GM19468 (cell line): ENCODE data around the gene AHSG.
"Not testable (repeated sequence)": the region's sequence is repeated elsewhere in the genome, so short reads cannot be mapped to it uniquely, and the experiment has no call there.

Source experiments
- ATAC-seq: cut with Tn5 transposase; IDR thresholded peaks from one replicate; pipeline ENCODE4 v1.9.1; 2021; ENCODE audit warnings: mild to moderate bottlenecking, moderate library complexity, moderate number of reproducible peaks; ENCODE audit not compliant: unreplicated experiment; ENCODE audit errors: extremely low read depth

Gene AHSG

GRCh38 chr3:186614597-186615483, 2.0 kb downstream of the AHSG start:
- ATAC-seq, result no peak

DNA sequence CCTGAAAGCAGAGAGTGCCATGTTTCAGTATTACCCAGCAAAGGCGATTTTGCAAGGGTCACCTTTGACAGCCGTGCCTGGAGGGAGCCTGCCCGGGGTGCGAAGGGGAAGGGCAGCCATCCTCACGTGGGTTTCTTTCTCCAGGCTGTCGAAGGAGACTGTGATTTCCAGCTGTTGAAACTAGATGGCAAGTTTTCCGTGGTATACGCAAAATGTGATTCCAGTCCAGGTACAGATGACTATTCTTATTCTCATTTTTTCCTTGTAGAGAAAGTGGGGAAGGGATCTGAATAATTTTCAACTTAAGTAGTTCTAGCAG, 3.4 kb downstream of the AHSG start:
- no peak for ATAC-seq

GRCh38 chr3:186617036-186617946, 4.4 kb downstream of the AHSG start:
- ATAC-seq, result no peak

DNA sequence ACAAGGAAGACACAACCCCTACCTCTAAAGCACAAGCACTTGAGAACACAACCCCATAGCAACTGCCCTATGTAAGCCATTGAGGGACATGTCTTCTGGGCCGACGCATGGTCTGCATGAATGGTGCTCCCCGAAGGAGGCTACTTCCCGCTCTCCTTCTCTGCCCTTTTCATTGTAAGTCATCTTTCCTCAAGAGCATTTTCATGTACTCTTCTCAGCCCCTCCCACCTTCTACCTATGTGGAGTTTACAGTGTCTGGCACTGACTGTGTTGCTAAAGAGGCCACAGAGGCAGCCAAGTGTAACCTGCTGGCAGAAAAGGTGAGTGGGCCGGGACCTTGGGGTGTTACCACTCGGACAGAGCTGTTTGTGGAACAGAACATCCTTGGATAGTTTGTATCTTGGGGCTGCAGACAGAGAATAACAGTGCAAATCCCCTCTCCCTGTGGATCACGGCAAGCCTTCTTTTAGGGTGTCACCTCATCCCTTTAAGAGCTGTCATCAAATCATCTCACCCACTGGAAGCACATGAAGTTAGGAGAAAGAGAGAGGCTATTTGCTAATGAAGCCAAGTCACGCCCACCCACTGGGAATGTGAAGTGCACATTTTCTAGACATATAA, 5.6 kb downstream of the AHSG start:
- ATAC-seq, result no peak

DNA sequence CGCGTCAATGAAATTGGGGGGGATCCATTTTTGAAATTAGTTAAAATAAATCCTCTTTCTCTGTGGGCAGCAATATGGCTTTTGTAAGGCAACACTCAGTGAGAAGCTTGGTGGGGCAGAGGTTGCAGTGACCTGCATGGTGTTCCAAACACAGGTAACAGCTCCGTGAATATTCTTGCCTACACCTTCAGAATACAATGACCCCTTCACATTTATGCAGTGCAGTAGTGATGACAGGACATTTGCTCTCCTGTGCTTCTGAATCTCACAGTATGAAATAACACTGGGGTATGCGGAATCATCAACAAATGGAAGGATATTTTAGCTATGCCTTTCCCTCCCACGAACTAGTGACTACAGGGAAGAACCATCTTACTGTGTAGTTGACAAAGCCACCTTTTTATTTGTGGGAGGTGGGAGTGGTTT, 6.9 kb downstream of the AHSG start:
- ATAC-seq, result no peak

DNA sequence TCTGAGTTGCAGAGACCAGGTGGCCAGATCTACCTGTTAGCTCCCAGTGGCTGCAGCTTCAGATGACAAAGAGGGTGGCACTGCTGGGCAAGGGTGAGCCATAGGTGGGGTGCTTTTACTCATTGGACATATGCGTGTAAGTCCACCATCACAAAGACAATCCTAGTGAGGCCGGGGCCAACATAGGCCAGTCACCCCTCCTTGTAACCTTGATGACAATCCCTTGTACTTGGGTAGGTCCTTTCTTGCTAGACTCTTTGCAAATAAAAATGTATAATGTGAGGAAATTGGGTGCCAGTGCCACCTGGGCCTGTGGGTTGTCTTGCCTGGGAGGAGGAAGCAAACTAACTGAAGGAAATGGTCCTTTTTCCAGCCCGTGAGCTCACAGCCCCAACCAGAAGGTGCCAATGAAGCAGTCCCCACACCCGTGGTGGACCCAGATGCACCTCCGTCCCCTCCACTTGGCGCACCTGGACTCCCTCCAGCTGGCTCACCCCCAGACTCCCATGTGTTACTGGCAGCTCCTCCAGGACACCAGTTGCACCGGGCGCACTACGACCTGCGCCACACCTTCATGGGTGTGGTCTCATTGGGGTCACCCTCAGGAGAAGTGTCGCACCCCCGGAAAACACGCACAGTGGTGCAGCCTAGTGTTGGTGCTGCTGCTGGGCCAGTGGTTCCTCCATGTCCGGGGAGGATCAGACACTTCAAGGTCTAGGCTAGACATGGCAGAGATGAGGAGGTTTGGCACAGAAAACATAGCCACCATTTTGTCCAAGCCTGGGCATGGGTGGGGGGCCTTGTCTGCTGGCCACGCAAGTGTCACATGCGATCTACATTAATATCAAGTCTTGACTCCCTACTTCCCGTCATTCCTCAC, 7.6 kb downstream of the AHSG start:
- no peak for ATAC-seq

GRCh38 chr3:186621894-186622650, 9.2 kb downstream of the AHSG start:
- ATAC-seq, result no peak

DNA sequence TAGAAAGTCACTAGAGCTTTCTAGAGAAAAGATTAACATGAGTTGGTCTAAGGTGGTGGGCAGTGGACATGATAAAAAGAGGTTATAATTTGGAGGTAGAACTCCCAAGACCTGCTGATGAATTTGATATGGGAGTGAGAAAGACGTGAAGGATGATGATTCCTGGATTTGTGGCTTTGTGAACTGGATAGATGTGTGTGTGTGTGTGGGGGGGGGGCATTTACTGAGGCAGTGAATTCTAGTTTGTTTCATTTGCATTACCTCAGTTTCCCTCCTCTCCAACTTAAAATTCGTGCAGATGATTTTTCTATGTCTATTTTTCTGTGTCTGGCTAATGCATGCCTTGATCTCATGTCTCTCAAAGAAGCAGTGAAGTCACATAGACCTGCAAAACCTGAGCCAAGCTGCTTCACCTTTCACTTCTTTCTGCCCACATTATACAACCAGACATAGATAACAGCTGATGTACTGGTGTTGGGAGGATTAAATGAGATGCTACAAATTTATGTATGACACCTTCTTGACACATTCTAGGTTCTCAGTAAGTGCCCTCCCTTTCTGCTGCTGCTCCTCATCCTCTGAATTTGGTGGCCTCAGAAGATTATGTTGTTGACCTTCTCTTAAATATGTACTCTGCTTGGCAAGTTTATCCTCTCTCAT, 9.9 kb downstream of the AHSG start:
- ATAC-seq, result no peak

GRCh38 chr3:186624598-186624997, 11.7 kb downstream of the AHSG start:
- ATAC-seq, result no peak

DNA sequence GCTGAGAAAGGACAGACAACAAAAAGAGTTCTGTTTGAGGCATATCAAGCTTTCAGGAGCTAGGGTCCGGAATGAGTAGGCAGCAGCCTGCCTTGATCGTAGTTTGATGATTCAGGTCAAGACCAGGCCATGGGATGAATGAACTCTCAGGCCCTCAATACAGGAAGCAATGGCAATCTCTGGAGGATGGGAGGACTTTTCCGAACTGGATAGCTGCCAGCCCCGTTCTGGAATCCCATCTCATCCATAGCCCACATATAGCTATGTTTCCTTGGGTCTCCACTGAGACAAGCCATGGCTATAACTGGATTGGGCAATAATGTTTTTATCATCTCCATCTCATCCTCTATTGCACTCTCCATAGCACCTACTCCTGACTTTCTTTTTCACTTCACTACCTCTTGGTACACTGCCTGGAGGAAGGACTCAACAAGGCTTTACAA, 12.8 kb downstream of the AHSG start:
- ATAC-seq, result no peak

DNA sequence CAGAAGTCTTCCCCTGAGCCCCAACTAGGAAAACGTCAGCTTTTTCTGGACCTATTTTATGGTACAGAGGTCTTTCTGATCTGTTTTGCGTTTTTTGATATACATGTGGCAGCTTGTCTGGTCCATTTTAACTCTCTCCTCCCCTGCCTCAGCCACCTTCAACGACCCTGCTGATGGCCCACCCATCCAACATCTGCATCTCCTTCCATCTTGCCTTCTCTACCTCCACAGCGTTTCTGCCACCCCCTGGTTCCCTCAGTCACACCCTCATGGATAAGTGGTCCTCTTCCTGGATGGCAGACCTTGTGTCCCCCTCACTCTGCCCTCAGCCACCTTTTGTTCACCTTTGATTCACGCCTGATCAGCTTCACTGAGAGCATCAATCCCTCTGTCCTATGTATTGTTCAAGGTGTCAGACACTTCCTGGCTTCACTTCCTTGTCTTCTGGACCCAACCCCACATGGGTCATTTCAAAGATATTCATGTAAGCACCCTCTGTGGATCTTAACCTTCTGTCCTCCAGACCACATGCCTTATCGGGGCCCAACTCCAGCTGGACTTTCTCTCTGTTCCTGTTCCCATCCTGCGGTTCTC, 13.5 kb downstream of the AHSG start:
- ATAC-seq, result no peak

DNA sequence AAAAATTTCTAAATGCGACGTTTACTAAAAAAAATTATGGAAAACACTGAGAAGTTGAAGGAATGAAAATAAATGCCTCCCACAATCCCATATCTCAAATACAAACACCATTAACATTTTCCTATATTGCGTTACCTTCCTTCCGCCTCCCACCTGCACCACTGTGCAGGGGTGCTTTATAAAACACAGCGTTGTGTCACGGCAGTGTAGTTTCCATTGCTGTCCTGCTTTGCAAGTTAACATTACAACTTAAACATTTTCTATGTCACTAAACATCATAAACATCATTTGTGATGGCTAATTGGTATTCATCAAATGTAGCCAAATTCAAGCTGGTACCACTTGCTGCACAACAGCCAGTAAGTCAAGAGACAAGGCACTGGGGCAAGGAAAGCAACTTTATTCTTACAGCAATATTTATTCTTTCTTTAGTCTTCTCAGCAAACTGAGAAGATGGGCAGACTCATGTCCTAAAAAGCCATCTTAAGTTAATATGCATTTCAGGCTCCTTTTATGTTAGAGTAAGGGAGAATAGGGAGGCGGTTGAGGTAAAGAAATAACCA, 15.1 kb downstream of the AHSG start:
- no peak for ATAC-seq

DNA sequence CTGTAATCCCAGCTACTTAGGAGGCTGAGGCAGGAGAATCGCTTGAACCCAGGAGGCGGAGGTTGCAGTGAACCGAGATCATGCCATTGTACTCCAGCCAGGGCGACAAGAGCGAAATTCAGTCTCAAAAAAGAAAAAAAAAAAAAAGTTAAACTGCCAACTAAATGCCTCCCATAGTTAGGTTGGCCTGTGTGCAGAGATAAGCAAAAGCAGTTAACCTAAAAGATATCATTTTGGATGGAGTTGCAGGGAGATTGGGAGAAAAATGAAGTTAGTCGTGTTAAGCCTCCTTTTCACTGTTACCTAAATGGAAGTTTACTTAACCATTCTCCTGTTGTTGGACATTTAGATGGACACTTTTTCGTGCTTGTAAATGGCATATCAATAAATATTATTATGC, 15.9 kb downstream of the AHSG start:
- no peak for ATAC-seq

GRCh38 chr3:186630950-186631641, 18.2 kb downstream of the AHSG start:
- ATAC-seq, result no peak

DNA sequence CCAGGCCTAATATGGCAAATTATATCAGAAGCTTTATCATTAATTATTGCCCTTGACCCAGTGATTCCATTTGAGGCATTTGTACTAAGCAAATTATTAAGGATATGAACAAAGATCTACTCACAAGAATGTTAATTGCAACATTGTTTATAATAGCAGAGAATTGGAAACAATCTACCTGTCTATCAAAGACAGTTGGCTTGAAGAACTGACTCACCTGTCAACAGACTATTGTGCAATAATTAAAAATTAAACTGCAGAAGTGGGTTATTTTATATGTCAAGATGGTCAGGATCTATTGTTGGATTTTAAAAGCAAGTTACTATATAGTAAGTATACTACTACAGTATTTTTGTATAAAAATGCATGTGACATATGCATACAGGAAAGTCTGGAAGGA, 20.6 kb downstream of the AHSG start:
- ATAC-seq, result no peak

DNA sequence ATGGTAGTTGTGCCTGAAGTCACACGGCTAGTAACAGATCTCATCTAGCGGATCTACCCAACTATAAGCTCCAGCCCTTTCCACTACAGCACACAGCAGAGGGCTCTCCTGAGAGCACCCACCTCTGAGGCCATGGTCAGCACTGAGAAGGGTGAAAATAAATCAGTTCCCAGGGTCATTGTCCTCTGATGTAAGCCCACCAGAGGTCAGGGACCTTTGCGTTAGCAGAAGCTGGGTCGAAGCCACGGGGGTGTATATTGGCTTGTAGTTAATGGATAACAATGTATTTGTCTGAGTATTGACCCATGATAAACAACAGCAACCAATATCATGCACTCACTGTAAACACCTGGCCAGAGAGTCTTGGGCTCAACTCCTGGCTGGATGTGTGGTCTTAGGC, 21.3 kb downstream of the AHSG start:
- not testable (repeated sequence) for ATAC-seq

DNA sequence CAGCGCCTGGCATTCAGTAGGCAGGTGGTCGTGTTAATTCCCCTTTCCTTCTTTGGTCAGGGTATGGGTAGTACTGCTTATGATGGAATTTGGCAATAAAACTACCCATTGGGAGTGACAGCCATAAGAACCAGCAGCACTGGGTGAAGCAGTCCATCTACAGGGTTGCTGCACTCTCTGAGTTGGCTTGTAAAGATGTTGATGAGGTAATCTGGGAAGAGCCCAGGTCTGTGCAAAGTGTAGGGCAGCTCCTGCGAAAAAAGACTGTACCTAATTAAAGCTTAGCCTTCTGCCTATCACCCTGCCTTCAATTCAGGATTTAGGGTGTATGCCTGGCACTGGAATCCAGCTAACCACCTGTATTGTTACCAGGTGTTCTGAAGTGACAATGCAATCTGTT, 22.7 kb downstream of the AHSG start:
- no peak for ATAC-seq
